HG03460 (cell line): Measurements from ENCODE around the gene RASSF8.
A peak's percentile ranks its signal among the peaks of the same experiment; 100 is the strongest.

Experiments
- ATAC-seq: cut with Tn5 transposase; IDR thresholded peaks from one replicate; pipeline ENCODE4 v1.9.1; 2021; ENCODE audit not compliant: unreplicated experiment

Gene RASSF8

DNA sequence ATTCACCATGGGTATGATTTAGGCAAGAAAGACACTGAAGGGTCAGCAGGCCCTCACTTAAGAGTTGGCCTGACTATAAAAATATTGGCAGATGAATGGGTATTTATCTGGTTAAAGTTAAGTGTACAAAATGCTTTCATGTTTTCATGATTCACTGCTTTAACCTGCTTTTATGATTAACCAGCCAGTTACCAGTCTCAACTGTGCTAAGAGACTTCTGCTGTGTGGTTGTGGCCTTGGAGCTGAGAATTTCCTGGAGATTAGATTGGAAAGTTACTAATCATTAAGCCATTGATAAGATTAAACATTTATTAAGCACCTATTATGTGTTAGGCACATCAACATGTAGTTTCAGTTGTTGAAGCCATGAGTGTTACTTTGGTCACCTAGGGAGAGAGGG, 68.9 kb downstream of the RASSF8 start:
- ATAC-seq, result no peak

DNA sequence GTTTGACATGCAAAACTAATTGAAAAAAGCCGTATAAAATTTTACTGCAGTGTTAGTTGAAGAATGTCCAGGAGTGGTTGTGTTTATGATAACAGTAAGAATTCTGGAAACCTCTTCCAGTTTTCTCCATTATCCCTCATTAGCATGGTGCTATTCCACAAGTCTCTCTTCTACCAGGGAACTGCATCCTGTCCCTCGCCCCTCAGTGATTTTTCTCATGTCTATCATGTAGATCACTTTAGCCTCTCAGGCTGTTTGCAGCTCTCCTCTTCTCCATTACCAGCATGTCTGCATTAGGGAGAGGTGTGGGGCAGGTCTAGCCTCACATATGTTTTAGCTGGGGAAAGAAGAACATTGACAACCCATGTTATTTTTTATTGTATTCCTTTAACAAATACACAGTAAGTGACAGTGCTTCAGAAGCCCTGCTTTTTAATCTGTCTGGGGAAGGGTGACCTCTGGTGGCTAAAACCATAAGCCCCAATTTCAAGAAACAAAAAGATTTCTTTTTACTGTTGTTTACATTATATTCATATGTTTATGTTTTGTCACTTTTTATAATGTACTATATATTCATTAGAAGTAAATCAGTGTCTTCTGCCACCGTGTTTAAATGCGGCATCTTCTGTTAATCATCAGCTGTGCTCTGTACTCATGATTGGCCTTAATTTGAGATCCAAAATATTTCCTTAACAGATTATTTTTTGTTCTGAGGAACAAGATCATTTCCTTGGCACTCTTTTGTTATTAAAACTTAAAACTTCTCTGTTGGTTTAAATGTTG, 70.7 kb downstream of the RASSF8 start:
- no peak for ATAC-seq

GRCh38 chr12:26029736-26030022, 71.2 kb downstream of the RASSF8 start:
- ATAC-seq, result no peak

- ATAC-seq, result no peak
Observed at GRCh38 chr12:26030371-26030770, 71.9 kb downstream of the RASSF8 start.

- ATAC-seq, result no peak
Observed at GRCh38 chr12:26031318-26031717, 72.8 kb downstream of the RASSF8 start.

GRCh38 chr12:26031827-26032226, 73.3 kb downstream of the RASSF8 start:
- no peak for ATAC-seq

- ATAC-seq, result no peak
Observed at GRCh38 chr12:26032290-26032689, 73.8 kb downstream of the RASSF8 start.

DNA sequence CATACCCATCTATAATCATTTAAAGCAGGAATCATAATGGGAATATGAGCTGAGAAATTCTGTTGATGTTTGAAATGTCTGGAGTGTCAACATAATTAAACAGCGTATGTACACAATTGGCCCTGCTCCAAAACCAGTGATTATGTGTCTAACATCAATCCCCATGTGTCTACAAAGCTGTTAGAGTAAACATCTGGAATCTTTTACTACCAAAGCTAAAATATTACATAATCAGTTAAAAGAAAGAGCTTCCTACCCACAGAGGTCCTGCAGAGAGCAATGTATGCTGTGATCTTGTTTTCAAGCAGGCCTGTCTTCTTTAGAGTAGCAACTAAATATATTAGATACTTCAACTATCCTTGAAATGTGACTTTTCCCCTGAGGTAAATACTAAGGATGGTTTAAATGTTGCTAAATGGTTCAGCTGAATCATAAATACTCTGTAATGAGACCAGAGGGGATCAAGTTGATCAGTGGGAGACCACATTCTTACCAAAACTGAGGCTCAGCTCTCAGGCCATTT, 74.3 kb downstream of the RASSF8 start:
- no peak for ATAC-seq

DNA sequence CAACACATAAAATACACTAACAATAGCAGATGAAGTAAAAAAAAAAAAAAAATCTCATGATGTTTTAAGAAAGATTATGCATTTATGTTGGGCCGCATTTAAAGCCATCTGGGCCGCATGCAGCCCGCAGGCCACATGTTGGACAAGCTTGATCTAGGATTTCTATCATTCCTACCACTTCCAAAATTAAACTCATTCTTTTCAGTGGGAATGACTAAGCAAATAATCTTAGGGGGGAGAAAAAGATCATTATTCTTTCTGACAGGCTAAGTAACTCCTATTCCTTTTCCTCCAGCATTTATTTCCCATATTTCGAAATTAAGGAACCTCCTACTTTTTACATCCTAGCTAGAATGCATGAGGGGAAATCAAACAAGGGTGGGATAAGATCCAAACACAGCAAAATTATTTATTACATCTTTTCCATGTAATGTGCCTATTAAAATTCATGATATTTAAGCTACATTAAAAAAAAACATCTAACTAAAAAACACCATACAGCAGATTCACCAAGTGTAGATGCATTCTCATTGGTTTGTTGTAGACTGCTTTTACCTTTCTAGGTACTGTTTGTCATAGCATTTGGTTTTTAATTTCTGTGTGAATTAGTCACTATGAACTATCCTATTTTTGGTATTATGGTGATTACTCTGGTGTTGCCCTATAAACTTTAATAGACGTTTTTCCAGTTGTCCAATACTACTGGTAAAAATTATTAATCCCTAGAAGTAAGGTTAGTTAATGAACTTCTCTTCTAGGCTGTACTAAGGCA, 76.1 kb downstream of the RASSF8 start:
- no peak for ATAC-seq

DNA sequence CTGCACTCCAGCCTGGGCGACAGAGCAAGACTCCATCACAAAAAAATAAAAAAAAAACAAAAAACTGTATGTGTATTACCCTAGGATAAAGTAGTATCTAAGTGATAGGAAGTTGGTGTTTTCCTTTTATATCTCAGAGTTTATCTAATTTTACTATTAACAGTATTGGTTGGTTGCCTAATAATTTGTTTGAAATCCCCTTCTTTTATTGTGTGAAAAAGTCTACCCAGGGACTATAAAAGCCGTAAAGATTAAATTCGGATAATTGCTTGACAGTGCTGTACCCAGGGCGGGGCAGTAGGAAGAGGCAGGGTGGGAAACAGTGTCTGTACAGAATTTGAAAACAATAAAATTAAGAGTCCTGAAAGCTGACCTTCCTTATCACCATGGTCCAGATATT, 78.4 kb downstream of the RASSF8 start:
- ATAC-seq, result no peak

- ATAC-seq, result no peak
Observed at GRCh38 chr12:26037615-26038220, 79.2 kb downstream of the RASSF8 start.

DNA sequence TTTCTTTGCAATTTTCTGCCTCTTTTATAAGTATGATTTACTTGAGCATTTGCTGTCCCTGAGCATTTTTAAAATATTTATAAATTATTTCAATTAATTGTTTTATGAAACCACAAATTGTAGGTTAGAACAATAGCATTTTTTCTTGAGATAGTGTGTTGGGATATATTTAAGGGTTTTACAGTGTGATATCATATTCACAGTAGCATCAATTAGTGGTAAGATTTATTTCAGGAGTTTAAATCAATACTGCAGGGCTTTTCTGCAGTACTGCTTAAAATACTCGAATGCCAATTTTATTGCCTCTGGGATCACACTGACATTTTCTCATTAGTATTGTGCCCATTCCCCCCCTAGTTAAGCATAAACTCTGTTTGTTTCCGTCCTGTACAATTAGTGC, 84.2 kb downstream of the RASSF8 start:
- ATAC-seq, result no peak

DNA sequence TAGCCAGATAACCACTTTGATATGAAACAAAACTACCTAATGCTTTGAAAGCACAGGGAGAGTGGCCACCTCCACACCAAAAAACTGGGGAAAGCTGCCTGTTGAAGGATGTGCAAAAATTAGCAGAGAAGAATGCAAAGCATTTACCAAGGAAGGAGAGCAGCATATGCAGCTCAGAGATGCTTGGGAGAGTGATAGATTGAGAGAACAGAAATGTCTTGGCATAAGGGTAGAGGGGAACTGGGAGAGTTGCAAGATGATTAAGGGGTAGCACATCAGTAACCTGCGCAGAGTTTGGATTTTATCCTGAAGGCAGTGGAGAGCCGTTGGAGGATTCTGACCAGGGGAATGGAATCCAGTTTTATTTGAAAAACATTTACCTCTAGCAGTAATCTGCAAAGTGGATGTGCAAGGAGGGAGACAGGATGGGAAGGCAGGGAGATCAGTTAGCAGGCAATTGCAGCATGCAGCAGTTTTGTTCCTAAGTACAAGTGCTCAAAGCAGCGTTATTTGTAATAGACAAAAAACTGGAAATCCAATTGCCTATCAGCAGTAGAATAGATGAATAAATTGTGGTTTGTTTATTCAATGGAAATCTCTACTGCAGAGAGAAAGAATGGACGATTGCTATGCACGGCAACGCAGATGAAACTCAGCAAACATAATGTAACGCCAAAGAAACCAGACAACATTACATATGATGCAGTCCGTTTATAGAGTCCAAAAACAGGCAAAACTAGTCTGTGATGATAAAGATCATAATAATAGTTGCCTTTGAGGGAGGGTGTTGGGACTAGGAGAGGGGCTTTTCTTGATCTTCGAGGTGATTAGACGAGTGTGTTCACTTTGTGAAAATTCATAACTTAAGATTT, 84.9 kb downstream of the RASSF8 start:
- no peak for ATAC-seq

- ATAC-seq, result no peak
Observed at GRCh38 chr12:26044007-26044394, 85.5 kb downstream of the RASSF8 start.

- ATAC-seq, result no peak
Observed at GRCh38 chr12:26044592-26044991, 86.1 kb downstream of the RASSF8 start.

- ATAC-seq, result peak; percentile 77
Observed at GRCh38 chr12:26046203-26046602, 87.7 kb downstream of the RASSF8 start.

DNA sequence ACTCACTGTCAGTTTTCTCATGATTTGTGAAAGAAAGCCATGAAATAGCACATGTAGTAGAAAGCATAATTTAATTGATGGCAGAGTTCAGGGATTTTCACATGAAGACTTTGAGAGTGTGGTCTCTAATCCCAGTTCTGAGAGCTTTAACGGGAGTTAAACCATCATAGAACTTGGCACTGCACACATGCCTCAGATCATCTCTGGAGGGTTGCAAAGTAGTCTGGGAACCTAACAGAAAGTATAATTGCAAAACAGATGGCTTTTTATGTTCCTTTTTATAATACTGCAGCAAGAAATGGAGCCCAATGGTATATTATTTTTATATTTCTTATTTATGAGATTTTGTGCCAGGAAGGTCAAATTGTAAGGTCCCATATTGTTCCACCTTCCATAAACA, 88.4 kb downstream of the RASSF8 start:
- no peak for ATAC-seq

GRCh38 chr12:26047401-26048226, 89.1 kb downstream of the RASSF8 start:
- no peak for ATAC-seq

DNA sequence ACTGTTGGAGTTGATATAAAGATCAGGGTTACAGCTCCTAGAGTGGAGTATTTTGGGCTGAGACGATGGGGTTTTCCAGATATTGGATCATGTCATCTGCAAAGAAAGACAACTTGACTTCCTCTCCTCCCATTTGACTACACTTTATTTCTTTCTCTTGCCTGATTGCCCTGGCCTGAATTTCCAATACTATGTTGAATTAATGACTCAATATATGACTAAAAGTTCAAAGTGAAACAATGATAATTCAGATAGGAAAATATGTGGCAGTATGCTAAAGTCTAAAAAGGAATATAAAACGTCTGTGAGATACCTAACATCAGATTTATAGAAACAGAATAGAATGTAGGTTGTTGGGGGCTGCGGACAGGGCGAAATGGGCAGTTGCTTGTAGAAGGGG, 94.2 kb downstream of the RASSF8 start:
- no peak for ATAC-seq

DNA sequence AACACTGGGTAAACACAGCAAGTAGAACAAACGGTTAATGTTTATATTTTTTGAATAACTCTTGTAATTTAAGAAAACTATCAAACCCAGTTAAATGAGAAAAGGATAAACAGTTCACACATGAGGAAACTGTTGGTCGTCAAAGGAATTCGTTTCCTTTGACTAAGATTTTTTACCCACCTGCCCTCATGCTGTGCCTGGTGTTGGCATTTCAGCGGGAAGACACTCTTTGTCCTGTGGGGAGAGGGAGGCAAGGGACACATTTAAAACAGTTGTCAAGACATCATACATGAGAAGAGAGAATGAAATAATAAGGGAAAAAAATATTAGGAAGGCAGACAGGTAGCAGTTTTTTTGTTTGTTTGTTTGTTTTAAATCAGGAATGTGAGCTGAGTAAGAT, 95.9 kb downstream of the RASSF8 start:
- no peak for ATAC-seq
